Activated CD4-positive, alpha-beta memory T cell treated with anti-CD3 and anti-CD28 coated beads, Interleukin-2, amount 10 ng/mL, durations not matched to agents 7 days and 5 days (primary cell): Measurements from ENCODE around the gene KCNH1. TPM values are rescaled to one million over a fixed set of nuclear protein-coding genes. Genes with fewer than 3 reads are reported as not detected.

Source experiments
- CTCF ChIA-PET: fragments of 350-600 bp; sonication (Branson Sonifier 250); formaldehyde crosslinking; loops from one replicate; lab custom pipeline; 2021; ENCODE audit warnings: antibody characterized with exemption, inconsistent platforms; lab: Charles Lee
- POLR2A ChIA-PET: fragments of 350-600 bp; sonication (Branson Sonifier 250); formaldehyde crosslinking; loops from one replicate; lab custom pipeline; 2021; ENCODE audit warnings: antibody characterized with exemption; lab: Charles Lee
- DNase-seq: peaks from one replicate; pipeline ENCODE4 v3.0.0-alpha.2; 2020
- H3K27ac Mint-ChIP-seq: one replicate; pipeline ENCODE4 v1.8.0; 2021; ENCODE audit warnings: mild to moderate bottlenecking, mixed read lengths
- H3K27me3 Mint-ChIP-seq: one replicate; pipeline ENCODE4 v1.8.0; 2021; ENCODE audit warnings: mixed read lengths
- H3K36me3 Mint-ChIP-seq: one replicate; pipeline ENCODE4 v1.8.0; 2021; ENCODE audit warnings: low read depth, mixed read lengths
- H3K4me1 Mint-ChIP-seq: one replicate; pipeline ENCODE4 v1.8.0; 2021; ENCODE audit warnings: mixed read lengths
- H3K4me3 Mint-ChIP-seq: one replicate; pipeline ENCODE4 v1.8.0; 2021; ENCODE audit warnings: mild to moderate bottlenecking, mixed read lengths
- H3K9me3 Mint-ChIP-seq: one replicate; pipeline ENCODE4 v1.8.0; 2021; ENCODE audit warnings: mixed read lengths
- total RNA-seq, 2 experiments: library from RNA; stranded (reverse); gene quantifications; one replicate each; pipeline ENCODE4 v1.2.3, GENCODE V29; 2021

Gene KCNH1
- total RNA-seq, 2 experiments from 2014 or later, result not detected

- DNase-seq, result no peak
- H3K36me3 Mint-ChIP-seq, result no peaks in the 10 kb centered on the region
- H3K27ac Mint-ChIP-seq, result no peak overlapping the region
- H3K9me3 Mint-ChIP-seq, result no peaks in the 10 kb centered on the region
- ChIA-PET CTCF (interaction anchor here (1.1 kb wide), 1 partner anchor 9 kb away, joined by 3 read pairs; no protein-coding TSS in a partner anchor), POLR2A (no interaction called here)
- H3K27me3 Mint-ChIP-seq, result no peaks in the 10 kb centered on the region
- H3K4me1 Mint-ChIP-seq, result no peaks in the 10 kb centered on the region
- no peak overlapping the region for H3K4me3 Mint-ChIP-seq
Measured at GRCh38 chr1:210855440-210855839, 278.5 kb downstream of the KCNH1 start.

- ChIA-PET CTCF (no interaction called here), POLR2A (no interaction called here)
- Mint-ChIP-seq H3K36me3 (no peaks in the 10 kb centered on the region), H3K9me3 (no peaks in the 10 kb centered on the region), H3K27ac (no peak overlapping the region), H3K4me3 (no peak overlapping the region), H3K27me3 (no peaks in the 10 kb centered on the region), H3K4me1 (no peaks in the 10 kb centered on the region)
- no peak for DNase-seq
Measured at GRCh38 chr1:210853276-210853675, 280.7 kb downstream of the KCNH1 start.

GRCh38 chr1:210850556-210850955 lies 283.4 kb downstream of the KCNH1 start:
- Mint-ChIP-seq H3K36me3 (no peaks in the 10 kb centered on the region), H3K27ac (no peak overlapping the region), H3K27me3 (no peaks in the 10 kb centered on the region), H3K4me1 (no peaks in the 10 kb centered on the region), H3K4me3 (no peak overlapping the region), H3K9me3 (no peaks in the 10 kb centered on the region)
- no peak for DNase-seq
- POLR2A ChIA-PET, result no interaction called here
- CTCF ChIA-PET, result interaction anchor here (0.6 kb wide), 1 partner anchor 228 kb away, joined by 3 read pairs; no protein-coding TSS in a partner anchor

DNA sequence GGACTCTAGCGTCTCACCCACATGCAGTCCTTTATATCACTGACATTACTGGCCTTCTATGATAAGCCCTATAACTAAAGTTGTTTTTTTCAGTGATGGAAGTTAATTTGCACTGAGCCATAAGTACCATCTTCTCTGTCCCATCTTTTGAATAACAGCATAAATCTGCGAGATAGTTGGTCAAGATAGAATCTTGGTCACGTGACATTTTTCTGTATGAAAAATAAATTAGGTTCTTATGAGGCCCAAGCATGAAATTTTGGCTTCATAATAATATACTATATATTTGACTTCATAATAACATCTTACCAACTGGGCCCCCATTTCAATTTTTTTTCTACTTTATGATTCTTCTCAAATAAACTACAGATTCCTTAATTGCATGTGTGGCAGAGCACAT lies 285.5 kb downstream of the KCNH1 start:
- H3K27me3 Mint-ChIP-seq, result no peaks in the 10 kb centered on the region
- no peak for DNase-seq
- H3K9me3 Mint-ChIP-seq, result no peaks in the 10 kb centered on the region
- no peak overlapping the region for H3K27ac Mint-ChIP-seq
- H3K4me3 Mint-ChIP-seq, result no peak overlapping the region
- H3K36me3 Mint-ChIP-seq, result no peaks in the 10 kb centered on the region
- no peaks in the 10 kb centered on the region for H3K4me1 Mint-ChIP-seq
- CTCF ChIA-PET, result no interaction called here
- POLR2A ChIA-PET, result no interaction called here

- ChIA-PET CTCF (no interaction called here), POLR2A (no interaction called here)
- Mint-ChIP-seq H3K4me1 (no peaks in the 10 kb centered on the region), H3K9me3 (no peaks in the 10 kb centered on the region), H3K27ac (no peak overlapping the region), H3K4me3 (no peak overlapping the region), H3K36me3 (no peaks in the 10 kb centered on the region), H3K27me3 (no peaks in the 10 kb centered on the region)
- DNase-seq, result no peak
Measured at GRCh38 chr1:210841926-210842625, 291.9 kb downstream of the KCNH1 start.

DNA sequence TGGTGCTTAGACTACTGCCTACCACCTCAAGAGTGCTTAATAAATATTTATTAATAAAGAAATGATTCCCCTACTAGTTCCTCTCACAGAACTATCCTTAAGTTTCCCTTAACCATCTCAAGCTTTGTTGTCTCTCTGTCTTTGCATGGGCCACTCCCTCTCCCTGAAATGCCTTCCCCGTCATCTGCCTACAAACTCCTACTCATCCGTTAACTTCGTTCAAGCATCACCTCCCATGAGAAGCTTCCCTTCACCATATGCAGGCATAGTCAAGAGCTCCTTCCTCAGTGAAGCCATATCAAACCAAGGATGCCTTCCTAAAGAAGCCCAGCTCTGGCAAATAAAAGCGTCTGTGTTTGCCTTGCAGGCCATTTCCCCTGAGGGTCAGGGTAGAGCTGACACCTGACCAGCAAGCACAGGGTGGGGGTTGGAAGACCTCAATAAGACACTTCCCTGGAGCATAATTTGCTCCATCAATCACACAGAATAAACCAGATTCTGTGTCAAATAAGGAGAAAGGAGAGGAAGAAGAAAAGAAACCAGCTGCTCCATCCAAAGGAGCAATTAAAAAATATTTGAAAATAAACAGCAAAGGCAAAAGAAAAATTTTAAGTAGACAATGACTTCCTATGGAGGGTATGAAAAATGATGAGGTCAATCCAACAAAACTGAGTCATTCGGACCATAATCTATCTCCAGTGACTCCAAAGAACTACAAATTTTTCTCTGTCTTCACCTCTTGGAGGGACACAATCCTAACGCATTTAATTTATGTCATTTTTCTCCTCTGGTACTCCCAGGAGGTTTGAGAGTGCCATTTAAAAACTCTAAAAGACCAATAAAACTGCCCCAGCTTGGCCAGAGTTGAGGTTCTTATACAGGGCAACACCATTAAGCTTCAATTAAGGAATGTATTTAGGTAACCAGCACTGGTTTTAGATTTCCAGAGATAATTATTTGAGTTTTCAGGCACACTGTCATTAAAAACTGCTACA lies 303.6 kb downstream of the KCNH1 start:
- ChIA-PET CTCF (no interaction called here), POLR2A (no interaction called here)
- Mint-ChIP-seq H3K9me3 (no peaks in the 10 kb centered on the region), H3K36me3 (no peaks in the 10 kb centered on the region), H3K4me3 (no peak overlapping the region), H3K27ac (no peak overlapping the region), H3K27me3 (peaks cover 1% of the 10 kb centered on the region), H3K4me1 (no peaks in the 10 kb centered on the region)
- no peak for DNase-seq

DNA sequence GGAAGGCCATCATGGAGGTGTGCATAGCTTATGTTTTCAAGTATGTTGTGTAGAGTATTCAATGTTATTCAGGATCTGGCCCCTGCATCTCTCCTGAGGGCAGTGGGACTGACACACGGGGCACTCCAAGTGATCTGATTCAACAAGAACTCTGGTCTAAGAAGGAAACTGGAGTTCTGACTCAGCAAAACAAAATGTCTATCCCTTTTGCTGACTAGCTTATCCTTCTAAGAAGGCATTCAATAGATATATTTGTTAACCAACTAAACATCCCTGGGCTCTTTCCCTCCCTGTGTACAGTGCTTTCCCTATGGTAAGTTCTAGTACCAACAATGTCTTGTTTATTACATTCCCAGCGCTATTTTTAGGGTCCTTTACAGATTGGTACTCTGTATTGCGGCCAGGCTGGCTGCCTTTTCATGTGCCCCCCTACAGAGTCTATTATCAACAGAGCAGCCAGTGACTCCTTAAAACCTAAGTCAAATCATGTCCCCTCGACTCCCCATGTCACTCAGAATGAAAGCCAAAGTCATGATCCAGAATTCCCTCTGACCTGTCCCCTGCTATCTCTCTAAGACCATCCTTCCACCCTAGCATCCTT lies 304.9 kb downstream of the KCNH1 start:
- ChIA-PET CTCF (no interaction called here), POLR2A (no interaction called here)
- no peaks in the 10 kb centered on the region for H3K36me3 Mint-ChIP-seq
- H3K27me3 Mint-ChIP-seq, result peaks cover 4% of the 10 kb centered on the region
- no peak for DNase-seq
- no peaks in the 10 kb centered on the region for H3K4me1 Mint-ChIP-seq
- no peak overlapping the region for H3K4me3 Mint-ChIP-seq
- no peaks in the 10 kb centered on the region for H3K9me3 Mint-ChIP-seq
- no peak overlapping the region for H3K27ac Mint-ChIP-seq

- ChIA-PET CTCF (no interaction called here), POLR2A (no interaction called here)
- Mint-ChIP-seq H3K4me1 (no peaks in the 10 kb centered on the region), H3K27ac (no peak overlapping the region), H3K36me3 (no peaks in the 10 kb centered on the region), H3K4me3 (no peak overlapping the region), H3K27me3 (peaks cover 4% of the 10 kb centered on the region), H3K9me3 (no peaks in the 10 kb centered on the region)
- DNase-seq, result no peak
Measured at GRCh38 chr1:210827481-210827880, 306.5 kb downstream of the KCNH1 start.

- Mint-ChIP-seq H3K27ac (no peak overlapping the region), H3K4me3 (no peak overlapping the region), H3K9me3 (no peaks in the 10 kb centered on the region), H3K27me3 (peaks cover 4% of the 10 kb centered on the region), H3K36me3 (no peaks in the 10 kb centered on the region), H3K4me1 (no peaks in the 10 kb centered on the region)
- ChIA-PET CTCF (no interaction called here), POLR2A (no interaction called here)
- no peak for DNase-seq
Measured at GRCh38 chr1:210826686-210827085, 307.3 kb downstream of the KCNH1 start.

GRCh38 chr1:210822932-210823331 lies 311.0 kb downstream of the KCNH1 start:
- Mint-ChIP-seq H3K4me1 (no peaks in the 10 kb centered on the region), H3K36me3 (no peaks in the 10 kb centered on the region), H3K27me3 (peaks cover 4% of the 10 kb centered on the region), H3K4me3 (no peak overlapping the region), H3K27ac (no peak overlapping the region), H3K9me3 (no peaks in the 10 kb centered on the region)
- ChIA-PET CTCF (no interaction called here), POLR2A (no interaction called here)
- no peak for DNase-seq

DNA sequence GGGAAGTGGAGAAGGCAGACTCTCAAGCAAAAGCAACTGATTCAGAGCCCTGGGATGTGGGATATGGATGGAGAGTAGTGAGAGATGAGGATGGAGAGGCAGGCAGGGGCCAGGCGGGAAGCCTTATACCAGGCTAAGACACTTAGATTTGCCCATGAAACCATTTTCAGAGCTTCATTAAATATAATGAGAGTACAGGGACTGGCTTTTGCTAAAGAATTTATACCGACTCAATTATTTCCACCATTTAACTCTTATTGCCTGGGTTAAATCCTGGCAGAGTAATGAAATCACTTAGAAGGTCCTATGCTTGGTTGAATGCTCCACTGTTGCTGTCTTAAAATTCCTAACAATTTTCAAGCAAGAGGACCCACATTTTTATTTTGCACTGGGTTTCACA lies 311.7 kb downstream of the KCNH1 start:
- POLR2A ChIA-PET, result no interaction called here

GRCh38 chr1:210821615-210822014 lies 312.3 kb downstream of the KCNH1 start:
- Mint-ChIP-seq H3K4me3 (no peak overlapping the region), H3K4me1 (no peaks in the 10 kb centered on the region), H3K36me3 (no peaks in the 10 kb centered on the region), H3K9me3 (no peaks in the 10 kb centered on the region), H3K27me3 (peaks cover 4% of the 10 kb centered on the region), H3K27ac (no peak overlapping the region)
- ChIA-PET POLR2A (no interaction called here), CTCF (no interaction called here)
- no peak for DNase-seq

More for the DNA sequence above, 311.7 kb downstream of the KCNH1 start:
- CTCF ChIA-PET, result no interaction called here
- Mint-ChIP-seq H3K4me1 (no peaks in the 10 kb centered on the region), H3K27me3 (peaks cover 4% of the 10 kb centered on the region), H3K36me3 (no peaks in the 10 kb centered on the region), H3K9me3 (no peaks in the 10 kb centered on the region), H3K4me3 (no peak overlapping the region), H3K27ac (no peak overlapping the region)
- no peak for DNase-seq

DNA sequence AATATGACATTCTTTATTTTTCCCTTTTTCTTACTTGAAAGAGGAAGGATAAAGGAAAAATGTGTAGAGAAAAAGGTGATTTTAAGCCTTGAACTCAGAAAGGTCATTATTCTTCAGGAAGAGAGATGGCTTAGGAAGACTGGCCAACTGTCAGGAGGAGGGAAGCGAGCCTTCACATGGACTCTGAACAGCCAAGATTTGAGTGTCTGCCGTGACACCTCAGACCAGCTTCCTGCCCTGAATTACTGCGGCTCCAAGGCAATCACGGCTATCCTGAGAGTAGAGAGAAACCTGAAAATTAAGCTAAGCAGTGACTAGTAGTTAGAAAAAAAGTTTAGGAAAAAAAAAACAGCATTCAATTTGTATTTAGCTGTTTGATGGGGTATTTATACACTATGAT lies 314.7 kb downstream of the KCNH1 start:
- POLR2A ChIA-PET, result no interaction called here
- Mint-ChIP-seq H3K4me1 (no peaks in the 10 kb centered on the region), H3K4me3 (no peak overlapping the region), H3K27ac (no peak overlapping the region), H3K36me3 (no peaks in the 10 kb centered on the region), H3K9me3 (no peaks in the 10 kb centered on the region), H3K27me3 (peaks cover 2% of the 10 kb centered on the region)
- CTCF ChIA-PET, result no interaction called here
- DNase-seq, result no peak
